ENCODE measurements around the gene GPR17. TPM values are rescaled to one million over a fixed set of nuclear protein-coding genes. Genes with fewer than 3 reads are reported as not detected.
A peak's percentile ranks its signal among the peaks of the same experiment; 100 is the strongest.

GPR17 gene
- total RNA-seq (2011; cell fraction: chromatin; rRNA removed; ENCODE audit: low replicate concordance): not detected in 2 replicates
- total RNA-seq (2011; cell fraction: nucleolus; rRNA removed): not detected in 2 replicates
- total RNA-seq (2011; cell fraction: nucleoplasm; rRNA removed): not detected in 2 replicates
- total RNA-seq (2014; rRNA removed) (not detected in 2 replicates), total RNA-seq (2014; rRNA removed; fragmentation: Illumina TruSeq; extraction: Trizol) (not detected in 2 replicates), total RNA-seq (2015; rRNA removed; fragmentation: Illumina TruSeq; extraction: Trizol) (not detected in 2 replicates), total RNA-seq (2021) (not detected in 2 replicates), polyA plus RNA-seq (2011; rRNA removed) (not detected in 2 replicates), polyA plus RNA-seq (2014; fragmentation: Illumina TruSeq; extraction: Trizol) (not detected in 2 replicates), polyA plus RNA-seq (2014; fragmentation: Nextera tagmentation; extraction: Ambion mirVana) (not detected), polyA plus RNA-seq (2014; rRNA removed) (not detected in 2 replicates), polyA minus RNA-seq (2011; rRNA and poly(A)+ RNA removed) (not detected in 2 replicates), Bru-seq, nascent RNA (not detected), BruChase-seq, experiment 1, labeled RNA remaining after a 2-hour chase (not detected), BruChase-seq, experiment 2, labeled RNA remaining after a 6-hour chase (not detected)
- polyA plus RNA-seq (2011; cell fraction: cytosol; rRNA removed): not detected in 2 replicates
- not detected in 2 replicates for polyA plus RNA-seq (2011; cell fraction: nucleus; rRNA removed)
- polyA plus RNA-seq (2012): not detected in 2 replicates
- not detected in 2 replicates for polyA minus RNA-seq (2011; cell fraction: cytosol; rRNA and poly(A)+ RNA removed)
- polyA minus RNA-seq (2011; cell fraction: nucleus; rRNA and poly(A)+ RNA removed): not detected in 2 replicates
- long read RNA-seq, experiment 1: 0 reads
- long read RNA-seq, experiment 2: 0 reads
- long read RNA-seq, experiment 3: 0 reads

DNA sequence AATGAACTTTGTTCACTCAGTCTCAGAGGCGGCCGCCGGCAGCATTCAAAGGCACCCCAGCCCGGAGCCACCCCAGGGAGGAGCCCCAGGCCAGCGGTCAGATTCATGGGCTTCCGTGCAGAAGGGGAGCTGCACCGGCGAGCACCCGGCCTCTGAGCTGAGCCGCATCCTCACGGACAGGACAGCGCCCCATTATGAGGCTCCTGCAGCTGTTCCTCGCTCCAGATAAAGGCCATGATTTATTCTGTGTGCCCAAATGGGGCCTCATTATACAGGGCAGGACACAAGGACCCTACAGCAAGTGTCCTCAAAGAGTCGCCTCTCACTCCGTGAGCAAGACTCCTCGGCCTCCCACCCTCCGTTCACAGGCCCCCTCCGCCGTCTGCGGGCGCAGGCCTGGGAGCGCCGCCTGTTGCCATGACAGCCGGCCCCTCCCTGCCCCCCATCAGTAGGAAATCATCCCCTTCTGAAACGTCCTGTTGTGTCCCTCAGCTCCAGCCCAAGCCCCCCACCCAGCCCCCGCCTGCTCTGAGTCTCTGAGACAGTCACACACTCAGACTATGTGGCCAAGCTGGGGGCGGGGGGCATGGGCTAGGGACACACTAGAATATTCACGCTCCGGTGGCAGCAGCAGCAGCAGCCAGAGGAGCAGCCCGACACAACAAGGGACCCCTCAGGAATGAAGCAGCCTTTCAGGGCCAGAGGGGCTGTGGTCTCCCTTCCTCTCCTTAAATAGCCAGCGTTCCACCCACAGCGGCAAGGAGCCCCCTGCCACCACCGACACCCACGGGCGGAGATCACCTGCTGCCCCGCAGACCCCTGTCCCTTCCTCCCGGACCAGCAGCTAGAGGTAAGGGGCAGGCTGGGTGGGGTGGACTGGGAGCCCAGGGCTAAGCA lies at the start of gene GPR17:
Gene GPR17, plus strand, starts transcription at position 759 of the 897 bp plus-strand sequence. CDS start 4,583 bp downstream, outside the sequence.
- H3K4me3 ChIP-seq: no peak within 1 kb of the TSS
- H3K4me2 ChIP-seq (ENCODE audit: insufficient read depth, low read length): no peak within 1 kb of the TSS
- intact Hi-C loops (cut with micrococcal nuclease): loop anchor here (5.0 kb wide), 1 partner anchor 448 kb away; no protein-coding TSS in a partner anchor
- TF ChIP-seq MAX (CRISPR knock-in tag; IDR thresholded peaks at IDR 0.05): no peak
- no peak for TF ChIP-seq ZNF707 (CRISPR knock-in tag; conservative IDR thresholded peaks at IDR 0.05)
- no peak for TF ChIP-seq AFF1 (IDR thresholded peaks at IDR 0.05; ENCODE audit: low read depth in 1 of 2, partially characterized antibody in 2 of 2)
- no peak for TF ChIP-seq CBX3 (IDR thresholded peaks at IDR 0.05; ENCODE audit: borderline replicate concordance in 1 of 2, low read length in 2 of 2)
- no peak for TF ChIP-seq ZNF561 (CRISPR knock-in tag; conservative IDR thresholded peaks at IDR 0.05)
- TF ChIP-seq ZNF717 (CRISPR knock-in tag; IDR thresholded peaks at IDR 0.05): no peak
- TF ChIP-seq GATAD2B (IDR thresholded peaks at IDR 0.05; ENCODE audit: borderline replicate concordance): no peak
- TF ChIP-seq ZNF224 (CRISPR knock-in tag; IDR thresholded peaks at IDR 0.05): no peak
- TF ChIP-seq MTA1 (IDR thresholded peaks at IDR 0.05; ENCODE audit: borderline replicate concordance): no peak
- no peaks in the 10 kb centered on the region for H3K79me2 ChIP-seq (ENCODE audit: control insufficient read depth, insufficient read depth, low read length)
- peaks cover 0 to 46% of the 10 kb centered on the region in 2 experiments; a peak in 2 of 5 replicates for H3K4me1 ChIP-seq (replicated peaks in 1 of 2; ENCODE audit: control insufficient read depth in 2 of 2, insufficient read depth in 2 of 2, low read length in 2 of 2)
- FAIRE-seq (no peak), ATAC-seq (no peak), DNase-seq (ENCODE audit: extremely low read depth in 1 of 4, low spot score in 3 of 4) (no peak)
- in situ Hi-C loops (cut with MboI): no loop called here
- WGBS (ENCODE audit: insufficient coverage, low coverage, missing lambda C conversion rate): 7% methylated on average over 36 of the region's 37 CpGs
- peaks cover 29 to 62% of the 10 kb centered on the region in 2 experiments for H3K27me3 ChIP-seq (ENCODE audit: control insufficient read depth in 2 of 2, insufficient read depth in 2 of 2, low read length in 2 of 2)
- BruUV-seq (replicated peaks): no TSS peak
- H2AFZ ChIP-seq (ENCODE audit: low read depth, low read length): no peak within 1 kb of the TSS
- peak within 1 kb of the TSS in 1 of 2 experiments; percentile 64; a peak in 2 of 4 replicates for H3K9ac ChIP-seq (ENCODE audit: insufficient read depth in 1 of 2, low read depth in 2 of 2, low read length in 2 of 2)
- no peaks in the 10 kb centered on the region; the same call in 1 of the 2 replicates for H4K20me1 ChIP-seq (replicated peaks; ENCODE audit: control insufficient read depth, insufficient read depth, low read length)
- POLR2A ChIA-PET: interaction anchor here (1.2 kb wide), 1 partner anchor 21 kb away, joined by 3 read pairs; no protein-coding TSS in a partner anchor
- H3K36me3 ChIP-seq (ENCODE audit: control insufficient read depth, insufficient read depth, low read length): no peaks in the 10 kb centered on the region
- no peaks in the 10 kb centered on the region for H3K9me3 ChIP-seq (replicated peaks; ENCODE audit: control insufficient read depth, insufficient read depth, low read depth, low read length)
- H3K9me1 ChIP-seq (ENCODE audit: control insufficient read depth, insufficient read depth, low read length): no peaks in the 10 kb centered on the region
- CTCF ChIA-PET (ENCODE audit: low intra/inter-chr PET ratio): no interaction called here
- no peak within 1 kb of the TSS for H3K27ac ChIP-seq (ENCODE audit: extremely low read depth, low read depth, low read length)

Data from K562 (cell line).